HG03469 (cell line): Measurements from ENCODE around the gene FAM210B.
"Not testable (repeated sequence)": the region's sequence is repeated elsewhere in the genome, so short reads cannot be mapped to it uniquely, and the experiment has no call there.

Experiments
- ATAC-seq: cut with Tn5 transposase; IDR thresholded peaks from one replicate; pipeline ENCODE4 v1.9.1; 2021; ENCODE audit warnings: mild to moderate bottlenecking, moderate library complexity, moderate number of reproducible peaks; ENCODE audit not compliant: unreplicated experiment

Gene FAM210B

DNA sequence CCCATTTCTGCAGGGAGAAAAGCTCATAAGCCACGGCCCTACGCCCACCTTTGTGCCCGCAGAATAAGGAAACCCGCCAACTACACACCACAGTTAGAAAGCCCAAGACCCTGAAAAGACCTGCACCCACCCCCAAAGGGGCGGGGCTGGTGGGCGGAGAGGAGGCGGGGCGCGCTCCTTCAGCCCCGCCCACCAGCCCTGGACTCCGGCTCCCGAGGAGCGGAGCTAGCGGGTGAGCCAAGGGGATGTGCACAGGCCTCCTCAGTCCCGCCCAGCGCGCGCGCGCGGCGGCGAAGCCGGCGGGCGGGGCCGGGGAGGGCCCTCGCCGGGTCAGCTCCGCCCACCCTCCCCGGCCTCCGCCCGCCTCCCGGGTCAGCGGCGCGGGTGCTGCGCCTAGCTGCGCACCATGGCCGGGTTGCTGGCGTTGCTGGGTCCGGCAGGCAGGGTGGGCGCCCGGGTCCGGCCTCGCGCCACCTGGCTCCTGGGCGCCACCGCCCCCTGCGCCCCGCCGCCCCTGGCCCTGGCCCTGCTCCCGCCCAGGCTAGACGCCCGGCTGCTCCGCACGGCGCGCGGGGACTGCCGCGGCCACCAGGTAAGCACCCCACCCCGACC is at the start of gene FAM210B:
FAM210B (plus strand) TSS at position 375 of the 612 bp plus-strand sequence; CDS start at position 407, 32 bp downstream.
- peak; percentile 96 for ATAC-seq

- no peak for ATAC-seq
These were observed 42.7 kb upstream of the FAM210B start for GRCh38 chr20:56316051-56316450.

DNA sequence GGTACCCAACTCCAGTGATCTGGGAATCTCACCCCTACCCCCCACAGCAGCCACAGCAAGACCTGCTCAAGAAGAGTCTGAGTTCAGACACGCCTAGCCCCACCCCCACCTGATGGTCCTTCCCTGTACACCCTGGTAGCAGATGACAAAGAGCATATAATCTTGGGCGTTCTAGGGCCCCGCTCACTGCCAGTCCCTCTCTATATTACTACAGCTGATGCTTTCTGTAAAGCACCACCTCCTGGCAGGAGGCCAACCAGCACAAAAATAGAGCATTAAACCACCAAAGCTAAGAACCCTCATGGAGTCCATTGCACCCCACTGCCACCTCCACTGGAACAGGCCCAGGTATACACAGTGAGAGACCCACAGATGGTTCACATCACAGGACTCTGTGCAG is 42.3 kb upstream of the FAM210B start:
- no peak for ATAC-seq

DNA sequence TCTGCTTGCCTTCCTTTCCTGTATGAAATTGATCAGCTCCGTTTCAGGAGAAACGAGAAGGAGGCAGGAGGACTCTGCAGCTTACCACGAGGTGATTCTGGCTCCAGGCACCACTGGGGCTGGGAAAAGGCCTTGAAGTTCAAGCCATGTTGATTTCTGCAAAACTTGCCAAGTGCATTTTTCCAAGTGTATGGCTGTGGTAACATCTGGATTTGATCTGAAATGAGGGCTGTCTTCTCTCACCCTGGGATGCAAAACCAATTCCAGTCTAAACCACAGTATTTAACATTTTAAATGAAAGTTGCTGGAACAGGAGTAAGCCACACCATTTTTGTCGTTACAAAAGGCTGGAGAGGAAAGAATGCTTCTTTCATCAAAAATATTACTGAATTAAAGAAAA is 36.1 kb upstream of the FAM210B start:
- no peak for ATAC-seq

- ATAC-seq: no peak
These were observed 35.6 kb upstream of the FAM210B start for GRCh38 chr20:56323206-56323605.

GRCh38 chr20:56323656-56324055 is 35.1 kb upstream of the FAM210B start:
- no peak for ATAC-seq

DNA sequence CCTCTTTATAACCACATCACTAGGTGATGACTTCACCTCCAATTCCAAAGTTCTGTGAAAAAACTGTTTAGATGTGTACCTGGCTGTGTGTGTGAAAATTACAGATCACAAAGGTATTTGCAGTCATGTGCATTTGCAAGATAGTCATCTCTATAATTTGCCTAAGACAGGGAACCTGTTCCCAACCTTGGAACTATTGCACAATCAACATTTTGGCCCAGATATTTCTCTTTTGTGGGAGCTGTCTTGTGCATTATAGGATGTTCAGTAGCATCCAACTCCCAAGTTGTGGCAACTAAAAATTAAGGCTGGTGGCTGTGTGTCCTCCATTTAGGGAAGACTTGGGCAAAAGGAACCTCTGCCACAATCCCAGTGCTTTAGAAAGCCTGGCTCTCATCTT is 34.0 kb upstream of the FAM210B start:
- ATAC-seq: no peak

GRCh38 chr20:56328861-56329260 is 29.9 kb upstream of the FAM210B start:
- ATAC-seq: no peak

DNA sequence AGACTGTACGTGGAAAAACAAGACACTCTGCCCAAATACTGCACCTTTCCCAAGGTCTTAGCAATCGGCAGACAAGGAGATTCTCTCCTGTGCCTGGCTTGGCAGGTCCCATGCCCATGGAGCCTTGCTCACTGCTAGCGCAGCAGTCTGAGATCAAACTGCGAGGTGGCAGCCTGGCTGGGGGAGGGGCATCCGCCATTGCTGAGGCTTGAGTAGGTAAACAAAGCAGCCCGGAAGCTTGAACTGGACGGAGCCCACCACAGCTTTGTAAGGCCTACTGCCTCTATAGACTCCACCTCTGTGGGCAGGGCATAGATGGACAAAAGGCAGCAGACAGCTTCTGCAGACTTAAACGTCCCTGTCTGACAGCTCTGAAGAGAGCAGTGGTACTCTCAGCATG is 22.1 kb upstream of the FAM210B start:
- ATAC-seq: not testable (repeated sequence)

DNA sequence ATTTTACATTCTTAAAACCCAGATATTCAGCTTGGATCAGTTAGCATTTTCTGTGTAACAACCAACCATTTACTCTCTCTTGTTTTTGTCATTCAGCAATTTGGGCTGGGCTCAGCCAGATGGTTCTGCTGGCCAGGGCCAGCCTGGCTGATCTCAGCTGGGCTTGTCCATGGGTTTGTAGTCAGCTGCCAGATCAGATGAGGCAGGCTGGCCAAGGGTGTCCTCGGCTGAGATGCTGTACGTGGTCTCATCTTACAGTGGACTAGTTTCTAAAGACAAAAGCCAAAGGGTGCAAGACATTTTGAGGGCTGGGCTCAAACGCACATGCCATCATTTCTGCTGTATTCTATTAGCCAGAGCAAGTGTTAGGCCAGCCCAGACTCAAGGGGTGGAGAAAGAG is 16.0 kb upstream of the FAM210B start:
- ATAC-seq: no peak

- no peak for ATAC-seq
These were observed 14.9 kb upstream of the FAM210B start for GRCh38 chr20:56343861-56344381.

GRCh38 chr20:56345911-56346310 is 12.9 kb upstream of the FAM210B start:
- ATAC-seq: no peak

- no peak for ATAC-seq
These were observed 11.0 kb upstream of the FAM210B start for GRCh38 chr20:56347628-56348304.

GRCh38 chr20:56348305-56348693 is 10.5 kb upstream of the FAM210B start:
- no peak for ATAC-seq

DNA sequence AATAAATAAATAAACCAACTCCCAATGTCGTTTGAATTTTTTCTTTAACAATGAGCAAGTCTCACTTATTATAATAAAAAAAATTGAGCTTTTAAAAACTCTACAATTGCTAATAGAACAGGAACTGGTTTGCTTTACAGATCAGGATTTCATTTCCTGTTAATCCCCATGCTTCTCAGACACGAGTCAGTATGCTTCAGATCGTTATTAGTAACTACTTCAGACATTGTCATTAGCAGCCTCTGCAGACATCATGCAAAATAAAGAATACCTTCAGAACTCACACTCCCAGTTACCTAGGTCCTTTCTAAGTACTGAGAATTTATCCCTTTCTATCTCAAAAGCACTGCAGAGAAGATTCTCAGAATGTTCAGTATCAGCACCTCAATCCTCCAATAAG is 10.0 kb upstream of the FAM210B start:
- ATAC-seq: no peak

- no peak for ATAC-seq
These were observed 7.9 kb upstream of the FAM210B start for GRCh38 chr20:56350842-56351241.

DNA sequence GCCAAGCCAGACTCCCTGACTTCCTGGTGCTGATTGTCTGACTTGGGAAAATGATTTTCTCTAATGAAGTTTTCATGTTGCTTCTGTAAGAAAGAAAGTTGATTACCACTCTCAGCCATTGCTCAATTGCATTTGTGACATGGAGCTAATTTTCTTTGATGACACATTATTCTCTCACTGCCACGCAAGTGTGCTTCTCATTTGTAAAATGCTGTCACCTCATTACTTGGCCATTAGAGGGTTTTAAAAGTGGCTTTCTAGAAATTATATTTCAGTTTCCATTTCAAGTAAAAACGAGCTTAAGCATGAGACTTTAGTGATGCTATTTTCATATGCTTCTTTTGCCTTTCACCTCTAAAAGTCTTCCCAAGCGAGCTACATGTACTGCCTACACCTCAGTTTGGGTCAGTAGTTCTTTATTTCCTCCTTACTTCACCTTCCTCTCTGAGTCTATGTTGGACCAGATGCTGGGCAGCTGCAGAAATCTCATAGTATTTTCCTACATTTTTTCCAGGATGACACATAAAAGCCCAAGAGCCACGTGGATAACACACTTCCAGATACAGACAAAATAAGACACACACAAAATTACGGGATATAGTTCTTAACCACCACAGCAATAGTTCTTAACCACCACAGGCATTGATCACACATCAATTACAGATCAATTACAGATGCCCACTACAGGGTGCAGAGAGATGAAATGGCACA is 6.3 kb upstream of the FAM210B start:
- ATAC-seq: no peak

DNA sequence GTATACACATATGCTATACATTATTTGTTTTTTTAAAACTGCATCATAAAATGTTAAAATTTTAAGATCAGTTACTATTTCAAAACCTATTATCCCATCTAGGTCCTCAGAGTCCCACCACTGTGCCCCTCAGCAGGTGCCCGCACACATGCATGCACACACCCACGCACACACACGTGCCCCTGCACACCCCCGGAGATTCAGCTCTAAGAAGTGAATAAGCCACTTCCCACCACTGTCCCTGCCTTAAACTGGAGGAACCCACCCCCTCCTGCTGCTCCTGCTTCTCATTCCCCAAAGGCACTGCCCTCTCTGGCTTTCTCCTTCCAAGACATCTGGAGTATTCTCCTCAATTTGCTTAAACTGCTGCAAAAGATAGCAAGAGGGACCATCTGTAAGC is 5.4 kb upstream of the FAM210B start:
- ATAC-seq: no peak

GRCh38 chr20:56358070-56358469 is 704 bp upstream of the FAM210B start:
- no peak for ATAC-seq

- ATAC-seq: no peak
These were observed 698 bp downstream of the FAM210B start for GRCh38 chr20:56359212-56360132.
